Measurements from ENCODE around the gene ABHD16A.

The ABHD16A gene

GRCh38 chr6:31689249-31690110 is 13.6 kb downstream of the ABHD16A start:
- no peak for DNase-seq (ENCODE audit: low spot score)

GRCh38 chr6:31687860-31688693 is 15.0 kb downstream of the ABHD16A start:
- no peak for DNase-seq (ENCODE audit: low spot score)

- DNase-seq (ENCODE audit: low spot score) = no peak
Observed at GRCh38 chr6:31687321-31687720, 15.8 kb downstream of the ABHD16A start.

- DNase-seq (ENCODE audit: low spot score) = no peak
Observed at GRCh38 chr6:31686483-31686882, 16.6 kb downstream of the ABHD16A start.

GRCh38 chr6:31683591-31683990 is 19.5 kb downstream of the ABHD16A start:
- no peak for DNase-seq (ENCODE audit: low spot score)

- peak; percentile 74 for DNase-seq (ENCODE audit: low spot score)
Observed at GRCh38 chr6:31681135-31681671, 21.9 kb downstream of the ABHD16A start.

GRCh38 chr6:31680226-31681134 is 22.6 kb downstream of the ABHD16A start, which contains the start of gene LY6G5C:
Gene LY6G5C (minus strand): TSS chr6:31681067. CDS start chr6:31680373, 694 bp downstream.
- peak; percentile 84 for DNase-seq (ENCODE audit: low spot score)

- no peak for DNase-seq (ENCODE audit: low spot score)
Observed at GRCh38 chr6:31677955-31678354, 25.2 kb downstream of the ABHD16A start.

GRCh38 chr6:31676904-31677303 is 26.2 kb downstream of the ABHD16A start:
- no peak for DNase-seq (ENCODE audit: low spot score)

- no peak for DNase-seq (ENCODE audit: low spot score)
Observed at GRCh38 chr6:31676322-31676903, 26.7 kb downstream of the ABHD16A start.

- no peak for DNase-seq (ENCODE audit: low spot score)
Observed at GRCh38 chr6:31669676-31670075, 33.4 kb downstream of the ABHD16A start, which contains the start of gene LY6G5B. Gene LY6G5B (plus strand): TSS chr6:31669976. CDS start chr6:31670951, 975 bp downstream.

- no peak for DNase-seq (ENCODE audit: low spot score)
Observed at GRCh38 chr6:31666337-31666965, 36.7 kb downstream of the ABHD16A start.

GRCh38 chr6:31665501-31666336 is 37.4 kb downstream of the ABHD16A start, which contains the start of gene CSNK2B:
Gene CSNK2B (plus strand): TSS chr6:31666080. CDS start chr6:31666832, 752 bp downstream.
- DNase-seq (ENCODE audit: low spot score) = peak; percentile 97

- peak; percentile 81 for DNase-seq (ENCODE audit: low spot score)
Observed at GRCh38 chr6:31664790-31665500, 38.2 kb downstream of the ABHD16A start, which contains the start of gene GPANK1. Gene GPANK1 (minus strand): TSS chr6:31664997. CDS start chr6:31664478, 519 bp downstream.

GRCh38 chr6:31663961-31664789 is 38.9 kb downstream of the ABHD16A start:
- DNase-seq (ENCODE audit: low spot score) = peak; percentile 92

- no peak for DNase-seq (ENCODE audit: low spot score)
Observed at GRCh38 chr6:31663126-31663960, 39.8 kb downstream of the ABHD16A start.
